H9 (cell line): ENCODE data around the gene EZH2. TPM values are rescaled to one million over a fixed set of nuclear protein-coding genes. Genes with fewer than 3 reads are reported as not detected.

Source experiments
- DNase-seq: peaks from one replicate; pipeline ENCODE4 v3.0.0-alpha.2; 2017
- H2AFZ ChIP-seq: one replicate; pipeline ENCODE4 v1.6.1; 2013; ENCODE audit warnings: mild to moderate bottlenecking, low read length, control low read depth, moderate library complexity
- H2AK5ac ChIP-seq: 2 replicates; pipeline ENCODE4 v1.6.1; 2013; ENCODE audit warnings: low read length, control low read depth, mixed read lengths; ENCODE audit not compliant: insufficient read length
- H2BK120ac ChIP-seq: one replicate; pipeline ENCODE4 v1.6.1; 2013; ENCODE audit warnings: low read depth, mild to moderate bottlenecking, low read length, control low read depth, inconsistent platforms; ENCODE audit not compliant: poor library complexity, severe bottlenecking
- H2BK12ac ChIP-seq: 2 replicates; pipeline ENCODE4 v1.6.1; 2013; ENCODE audit warnings: low read length, control low read depth, mixed read lengths, low read depth; ENCODE audit not compliant: insufficient read length
- H2BK15ac ChIP-seq: 2 replicates; pipeline ENCODE4 v1.6.1; 2013; ENCODE audit warnings: low read depth, low read length, control low read depth
- H2BK20ac ChIP-seq: one replicate; pipeline ENCODE4 v1.6.1; 2013; ENCODE audit warnings: low read depth, mild to moderate bottlenecking, low read length, control low read depth, inconsistent platforms; ENCODE audit not compliant: poor library complexity, severe bottlenecking
- H2BK5ac ChIP-seq: 2 replicates; pipeline ENCODE4 v1.6.1; 2013; ENCODE audit warnings: low read length, control low read depth, mixed read lengths; ENCODE audit not compliant: insufficient read length
- H3K14ac ChIP-seq: 2 replicates; pipeline ENCODE4 v1.6.1; 2013; ENCODE audit warnings: low read length, control low read depth; ENCODE audit not compliant: insufficient read depth
- H3K18ac ChIP-seq: 2 replicates; pipeline ENCODE4 v1.6.1; 2013; ENCODE audit warnings: low read depth, mild to moderate bottlenecking, mixed read lengths, low read length, control low read depth; ENCODE audit not compliant: insufficient read length
- H3K23ac ChIP-seq: 2 replicates; pipeline ENCODE4 v1.6.1; 2013; ENCODE audit warnings: low read length, control low read depth, mixed read lengths, low read depth; ENCODE audit not compliant: insufficient read length
- H3K23me2 ChIP-seq: 2 replicates; pipeline ENCODE4 v1.6.1; 2013; ENCODE audit warnings: low read depth, mild to moderate bottlenecking, mixed read lengths, low read length, control low read depth; ENCODE audit not compliant: insufficient read length, poor library complexity, severe bottlenecking
- H3K27ac ChIP-seq: 2 replicates; pipeline ENCODE4 v1.5.1; 2013; ENCODE audit warnings: low read length, control low read depth, mixed read lengths, low read depth; ENCODE audit not compliant: insufficient read length
- H3K27me3 ChIP-seq: 2 replicates; pipeline ENCODE4 v1.6.1; 2013; ENCODE audit warnings: low read length, control low read depth, inconsistent platforms; ENCODE audit not compliant: insufficient read depth
- H3K4ac ChIP-seq: 2 replicates; pipeline ENCODE4 v1.6.1; 2013; ENCODE audit warnings: low read depth, mild to moderate bottlenecking, control low read depth, inconsistent platforms, low read length, moderate library complexity
- H3K4me1 ChIP-seq: 2 replicates; pipeline ENCODE4 v1.6.1; 2013; ENCODE audit warnings: low read length, control low read depth, inconsistent platforms; ENCODE audit not compliant: insufficient read depth
- H3K4me2 ChIP-seq: 2 replicates; pipeline ENCODE4 v1.6.1; 2013; ENCODE audit warnings: low read length, control low read depth, mixed read lengths; ENCODE audit not compliant: insufficient read length, insufficient read depth
- H3K56ac ChIP-seq: 2 replicates; pipeline ENCODE4 v1.6.1; 2013; ENCODE audit warnings: low read depth, mild to moderate bottlenecking, mixed read lengths, low read length, control low read depth; ENCODE audit not compliant: insufficient read length
- H3K79me1 ChIP-seq: 2 replicates; pipeline ENCODE4 v1.6.1; 2013; ENCODE audit warnings: low read depth, mild to moderate bottlenecking, moderate library complexity, low read length, control low read depth, inconsistent platforms; ENCODE audit not compliant: insufficient read depth, poor library complexity, severe bottlenecking
- H3K79me2 ChIP-seq: 2 replicates; pipeline ENCODE4 v1.6.1; 2013; ENCODE audit warnings: low read length, control low read depth, inconsistent platforms; ENCODE audit not compliant: insufficient read depth
- H3K9ac ChIP-seq: 2 replicates; pipeline ENCODE4 v1.6.1; 2013; ENCODE audit warnings: low read length, control low read depth, mixed read lengths; ENCODE audit not compliant: insufficient read length; ENCODE audit errors: extremely low read depth
- H3K9me3 ChIP-seq: one replicate; pipeline ENCODE4 v1.6.1; 2013; ENCODE audit warnings: low read depth, low read length, inconsistent platforms; ENCODE audit not compliant: control insufficient read depth
- H3T11ph ChIP-seq: one replicate; pipeline ENCODE4 v1.6.1; 2013; ENCODE audit warnings: mild to moderate bottlenecking, low read length, control low read depth, inconsistent platforms
- H4K20me1 ChIP-seq: one replicate; pipeline ENCODE4 v1.6.1; 2013; ENCODE audit not compliant: control insufficient read depth, insufficient read length, insufficient read depth
- H4K5ac ChIP-seq: 2 replicates; pipeline ENCODE4 v1.6.1; 2013; ENCODE audit warnings: low read depth, mild to moderate bottlenecking, mixed read lengths, low read length, control low read depth; ENCODE audit not compliant: insufficient read length
- H4K8ac ChIP-seq: replicated peaks from 2 replicates; pipeline ENCODE4 v1.6.1; 2013; ENCODE audit warnings: low read length, control low read depth, mixed read lengths, low read depth; ENCODE audit not compliant: insufficient read length
- H4K91ac ChIP-seq: 2 replicates; pipeline ENCODE4 v1.6.1; 2013; ENCODE audit warnings: low read depth, mild to moderate bottlenecking, moderate library complexity, mixed read lengths, low read length, control low read depth; ENCODE audit not compliant: insufficient read length
- H3K27ac Mint-ChIP-seq, 3 experiments: 2 replicates in 2 of 3; 3 replicates in 1 of 3; pipeline ENCODE4 v1.8.0; 2020 to 2021; ENCODE audit warnings: mixed read lengths in 3 of 3, mild to moderate bottlenecking in 1 of 3, moderate library complexity in 1 of 3
- H3K27me3 Mint-ChIP-seq: 2 replicates; pipeline ENCODE4 v1.8.0; 2021; ENCODE audit warnings: low read depth, mild to moderate bottlenecking, moderate library complexity, mixed read lengths
- H3K36me3 Mint-ChIP-seq, 3 experiments: 2 replicates in 2 of 3; 3 replicates in 1 of 3; pipeline ENCODE4 v1.8.0; 2020 to 2021; ENCODE audit warnings: low read depth in 3 of 3, mixed read lengths in 3 of 3; ENCODE audit not compliant: insufficient read depth in 1 of 3
- H3K4me1 Mint-ChIP-seq, 2 experiments: 2 replicates each; pipeline ENCODE4 v1.8.0; 2020; ENCODE audit warnings: mixed read lengths in 2 of 2
- H3K4me3 Mint-ChIP-seq, 2 experiments: 2 replicates in 1 of 2; 3 replicates in 1 of 2; pipeline ENCODE4 v1.8.0; 2020 to 2021; ENCODE audit warnings: mild to moderate bottlenecking in 2 of 2, mixed read lengths in 2 of 2, moderate library complexity in 1 of 2
- H3K9me3 Mint-ChIP-seq, 2 experiments: 2 replicates in 1 of 2; 3 replicates in 1 of 2; pipeline ENCODE4 v1.8.0; 2020; ENCODE audit warnings: mild to moderate bottlenecking in 2 of 2, mixed read lengths in 2 of 2, moderate library complexity in 1 of 2
- WGBS: extraction: QIAGEN DNeasy Blood & Tissue Kit; methylation state at CpG from one replicate; pipeline ENCODE4 v1.1.7; 2013; ENCODE audit warnings: missing lambda C conversion rate, low lambda C conversion rate, mixed read lengths; ENCODE audit not compliant: insufficient read length; ENCODE audit errors: extremely low coverage; 5-methylcytosine and 5-hydroxymethylcytosine counted together
- total RNA-seq: library from RNA; stranded (reverse); gene quantifications from 2 replicates; pipeline ENCODE4 v1.2.1, GENCODE V29; 2021
- TF ChIP-seq, protein P1 (sequence below): fragments of 200-600 bp; sonication (generic); conservative IDR thresholded peaks from 3 replicates; pipeline ENCODE4 v1.8.0; 2021; ENCODE audit warnings: antibody characterized with exemption, mild to moderate bottlenecking

EZH2 gene
- total RNA-seq, 1 experiment from 2014 or later: 41.3 TPM

DNA sequence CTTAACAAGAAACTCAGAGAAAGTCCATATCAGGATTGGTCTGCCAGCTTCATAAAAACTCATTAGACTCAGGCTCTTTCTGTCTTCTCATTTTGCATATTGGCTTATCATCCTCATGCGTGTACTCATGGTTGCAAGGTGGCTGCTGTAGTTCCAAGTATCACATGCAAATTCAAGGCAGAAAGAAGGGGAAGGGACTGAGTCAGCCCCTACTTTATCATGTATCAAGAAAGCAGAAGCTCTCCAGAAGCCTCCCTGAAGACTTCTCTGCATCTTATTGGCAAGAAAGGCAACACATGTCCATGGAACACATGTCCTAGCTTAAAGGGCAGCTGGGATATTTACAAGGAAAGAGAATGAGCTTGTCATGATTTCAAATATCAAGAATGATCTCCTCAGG lies 19.4 kb upstream of the EZH2 start:
- no peak overlapping the region for H3K4me2 ChIP-seq
- no peak overlapping the region for H4K91ac ChIP-seq
- no peaks in the 10 kb centered on the region for H4K20me1 ChIP-seq
- no peak overlapping the region for H3K18ac ChIP-seq
- no peak for DNase-seq
- no peaks in the 10 kb centered on the region for H3K23me2 ChIP-seq
- H3K14ac ChIP-seq: no peak overlapping the region
- Mint-ChIP-seq H3K4me3 (no peak overlapping the region), H3K4me1 (peaks cover 22 to 27% of the 10 kb centered on the region in 2 experiments), H3K27me3 (no peaks in the 10 kb centered on the region), H3K9me3 (no peaks in the 10 kb centered on the region), H3K27ac (no peak overlapping the region), H3K36me3 (no peaks in the 10 kb centered on the region; a peak in 1 of 7 replicates)
- no peak overlapping the region for H3K9ac ChIP-seq
- no peak overlapping the region for H3K27ac ChIP-seq
- H4K5ac ChIP-seq: no peak overlapping the region
- no peak overlapping the region for H2BK20ac ChIP-seq
- no peak overlapping the region for H3K4ac ChIP-seq
- no peaks in the 10 kb centered on the region for H3K79me2 ChIP-seq
- H2BK5ac ChIP-seq: no peak overlapping the region
- no peaks in the 10 kb centered on the region for H3K79me1 ChIP-seq
- H2AFZ ChIP-seq: no peak overlapping the region
- H2BK12ac ChIP-seq: no peak overlapping the region
- H2BK120ac ChIP-seq: no peak overlapping the region
- H3K56ac ChIP-seq: no peak overlapping the region
- H4K8ac ChIP-seq: no peak overlapping the region
- no peaks in the 10 kb centered on the region for H3K9me3 ChIP-seq
- TF ChIP-seq, protein P1, sequence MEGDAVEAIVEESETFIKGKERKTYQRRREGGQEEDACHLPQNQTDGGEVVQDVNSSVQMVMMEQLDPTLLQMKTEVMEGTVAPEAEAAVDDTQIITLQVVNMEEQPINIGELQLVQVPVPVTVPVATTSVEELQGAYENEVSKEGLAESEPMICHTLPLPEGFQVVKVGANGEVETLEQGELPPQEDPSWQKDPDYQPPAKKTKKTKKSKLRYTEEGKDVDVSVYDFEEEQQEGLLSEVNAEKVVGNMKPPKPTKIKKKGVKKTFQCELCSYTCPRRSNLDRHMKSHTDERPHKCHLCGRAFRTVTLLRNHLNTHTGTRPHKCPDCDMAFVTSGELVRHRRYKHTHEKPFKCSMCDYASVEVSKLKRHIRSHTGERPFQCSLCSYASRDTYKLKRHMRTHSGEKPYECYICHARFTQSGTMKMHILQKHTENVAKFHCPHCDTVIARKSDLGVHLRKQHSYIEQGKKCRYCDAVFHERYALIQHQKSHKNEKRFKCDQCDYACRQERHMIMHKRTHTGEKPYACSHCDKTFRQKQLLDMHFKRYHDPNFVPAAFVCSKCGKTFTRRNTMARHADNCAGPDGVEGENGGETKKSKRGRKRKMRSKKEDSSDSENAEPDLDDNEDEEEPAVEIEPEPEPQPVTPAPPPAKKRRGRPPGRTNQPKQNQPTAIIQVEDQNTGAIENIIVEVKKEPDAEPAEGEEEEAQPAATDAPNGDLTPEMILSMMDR: no peak
- H3T11ph ChIP-seq: no peak overlapping the region
- WGBS: no CpG with 5 or more reads among the region's 1 CpG
- no peak overlapping the region for H2BK15ac ChIP-seq
- no peak overlapping the region for H2AK5ac ChIP-seq
- H3K23ac ChIP-seq: no peak overlapping the region
- no peaks in the 10 kb centered on the region for H3K27me3 ChIP-seq
- H3K4me1 ChIP-seq: no peaks in the 10 kb centered on the region
